SU-DHL-6 (cell line): ENCODE measurements around the gene ACTN4.

ENCODE experiments used
- H2AFZ ChIP-seq: fragments of 200-600 bp; sonication (generic); 2 replicates; pipeline ENCODE4 v1.6.1; 2014; ENCODE audit warnings: low read depth, mild to moderate bottlenecking, moderate library complexity, mixed read lengths, antibody characterized with exemption, low read length; ENCODE audit not compliant: severe bottlenecking
- H3F3A ChIP-seq: fragments of 200-600 bp; shearing (Covaris generic); 2 replicates; pipeline ENCODE4 v1.6.0; 2016; ENCODE audit warnings: antibody characterized with exemption, mild to moderate bottlenecking; ENCODE audit not compliant: insufficient read depth
- H3K27ac ChIP-seq: fragments of 200-600 bp; sonication (generic); 2 replicates; pipeline ENCODE4 v1.5.1; 2016; ENCODE audit warnings: low read depth, mild to moderate bottlenecking, low read length, moderate library complexity, mixed read lengths
- H3K27me3 ChIP-seq: fragments of 200-600 bp; sonication (generic), shearing (Covaris generic); 2 replicates; pipeline ENCODE4 v1.6.0; 2014; ENCODE audit warnings: mild to moderate bottlenecking, low read length
- H3K36me3 ChIP-seq: fragments of 200-600 bp; sonication (generic); 2 replicates; pipeline ENCODE4 v1.6.1; 2014; ENCODE audit warnings: mild to moderate bottlenecking, low read length, mixed read lengths
- H3K4me2 ChIP-seq: fragments of 300-600, 200-600 bp; shearing (Covaris generic), sonication (generic); 2 replicates; pipeline ENCODE4 v1.6.0; 2014; ENCODE audit warnings: low read length, low read depth, mild to moderate bottlenecking; ENCODE audit not compliant: poor library complexity, severe bottlenecking
- H3K4me3 ChIP-seq: fragments of 200-600 bp; sonication (generic); 2 replicates; pipeline ENCODE4 v1.5.1; 2014; ENCODE audit warnings: antibody characterized with exemption, low read length, mild to moderate bottlenecking, mixed read lengths; ENCODE audit not compliant: insufficient read depth, poor library complexity, severe bottlenecking
- H3K79me2 ChIP-seq: fragments of 200-600 bp; sonication (generic); 2 replicates; pipeline ENCODE4 v1.6.1; 2014; ENCODE audit warnings: mild to moderate bottlenecking, low read length, moderate library complexity; ENCODE audit not compliant: insufficient read depth
- H3K9ac ChIP-seq: fragments of 200-600 bp; sonication (generic); 2 replicates; pipeline ENCODE4 v1.7.0; 2014; ENCODE audit warnings: mild to moderate bottlenecking, low read length
- H3K9me2 ChIP-seq: fragments of 200-600 bp; sonication (generic); replicated peaks from 2 replicates; pipeline ENCODE4 v1.6.1; 2014; ENCODE audit warnings: low read length; ENCODE audit not compliant: insufficient read depth
- H3K9me3 ChIP-seq: fragments of 200-600 bp; sonication (generic); 2 replicates; pipeline ENCODE4 v1.6.1; 2014; ENCODE audit warnings: low read length, mixed read lengths; ENCODE audit not compliant: insufficient read depth
- H4K20me1 ChIP-seq: fragments of 200-600 bp; sonication (generic); 2 replicates; pipeline ENCODE4 v1.6.1; 2014; ENCODE audit warnings: low read depth, mild to moderate bottlenecking, antibody characterized with exemption, low read length, moderate library complexity, mixed read lengths
- CTCF ChIP-seq: fragments of 200-600 bp; sonication (generic); IDR thresholded peaks from one replicate; pipeline ENCODE4 v1.5.1; 2017; ENCODE audit warnings: antibody characterized with exemption, mild to moderate bottlenecking, low read length, moderate library complexity; ENCODE audit not compliant: insufficient read depth, poor library complexity, severe bottlenecking
- EZH2phosphoT487 ChIP-seq: fragments of 200-600 bp; sonication (generic), shearing (Covaris generic); conservative IDR thresholded peaks from 2 replicates; pipeline ENCODE4 v1.6.1; 2018; ENCODE audit warnings: mild to moderate bottlenecking, antibody characterized with exemption, low read length, moderate library complexity, mixed read lengths

The ACTN4 gene

GRCh38 chr19:38682195-38682867 lies 34.9 kb downstream of the ACTN4 start:
- TF ChIP-seq EZH2phosphoT487 (no peak), CTCF (no peak)
- H3F3A ChIP-seq = no peaks in the 10 kb centered on the region

GRCh38 chr19:38682872-38683392 lies 35.5 kb downstream of the ACTN4 start:
- H4K20me1 ChIP-seq = no peaks in the 10 kb centered on the region; the same call in 1 of the 2 replicates
- H3F3A ChIP-seq = no peaks in the 10 kb centered on the region
- H3K9me2 ChIP-seq = no peaks in the 10 kb centered on the region
- no peaks in the 10 kb centered on the region for H3K9me3 ChIP-seq
- TF ChIP-seq CTCF = no peak
- no peak for TF ChIP-seq EZH2phosphoT487
- no peak overlapping the region for H3K4me2 ChIP-seq
- no peaks in the 10 kb centered on the region for H3K27me3 ChIP-seq
- no peak overlapping the region for H3K4me3 ChIP-seq
- H3K79me2 ChIP-seq = peaks cover 92% of the 10 kb centered on the region
- H3K9ac ChIP-seq = no peak overlapping the region
- H3K27ac ChIP-seq = no peak overlapping the region
- no peak overlapping the region for H2AFZ ChIP-seq
- H3K36me3 ChIP-seq = no peaks in the 10 kb centered on the region

More at GRCh38 chr19:38682195-38682867, 34.9 kb downstream of the ACTN4 start:
- Histone ChIP-seq H3K27me3 (no peaks in the 10 kb centered on the region), H4K20me1 (no peaks in the 10 kb centered on the region; the same call in 1 of the 2 replicates), H3K36me3 (no peaks in the 10 kb centered on the region), H3K9me2 (no peaks in the 10 kb centered on the region), H3K4me3 (no peak overlapping the region), H3K9me3 (no peaks in the 10 kb centered on the region), H3K79me2 (peaks cover 92% of the 10 kb centered on the region), H3K27ac (no peak overlapping the region), H2AFZ (no peak overlapping the region), H3K9ac (no peak overlapping the region), H3K4me2 (no peak overlapping the region)

GRCh38 chr19:38683393-38684077 lies 36.1 kb downstream of the ACTN4 start:
- Histone ChIP-seq H3K36me3 (no peaks in the 10 kb centered on the region), H3K79me2 (peaks cover 92% of the 10 kb centered on the region)

More at GRCh38 chr19:38683393-38684077, 36.1 kb downstream of the ACTN4 start:
- H3K9me2 ChIP-seq = no peaks in the 10 kb centered on the region
- no peaks in the 10 kb centered on the region for H3K9me3 ChIP-seq
- no peaks in the 10 kb centered on the region; the same call in 1 of the 2 replicates for H4K20me1 ChIP-seq
- H3K27me3 ChIP-seq = no peaks in the 10 kb centered on the region
- H3K27ac ChIP-seq = no peak overlapping the region
- TF ChIP-seq CTCF (no peak), EZH2phosphoT487 (no peak)
- H3K9ac ChIP-seq = no peak overlapping the region
- H3K4me3 ChIP-seq = no peak overlapping the region
- no peak overlapping the region for H2AFZ ChIP-seq
- H3F3A ChIP-seq = no peaks in the 10 kb centered on the region
- H3K4me2 ChIP-seq = no peak overlapping the region
